ENCODE measurements around the gene GNAO1.

GNAO1 gene

GRCh38 chr16:56332464-56333079 is 141.3 kb downstream of the GNAO1 start:
- H3K18ac ChIP-seq (ENCODE audit: low read length), result peak overlapping the region; percentile 58
- H4K8ac ChIP-seq (ENCODE audit: low read depth, low read length), result no peak overlapping the region
- no peaks in the 10 kb centered on the region for H3K9me3 ChIP-seq (replicated peaks in 1 of 2; ENCODE audit: control insufficient read depth in 2 of 2, insufficient read depth in 1 of 2, low read depth in 1 of 2, low read length in 2 of 2)
- H3K27me3 ChIP-seq (ENCODE audit: control insufficient read depth in 3 of 3, insufficient read depth in 3 of 3, low read depth in 1 of 3, low read length in 3 of 3), result peaks cover 0 to 33% (median 0%) of the 10 kb centered on the region in 3 experiments
- no CpG with 5 or more reads among the region's 16 CpGs for WGBS, 2 donors (ENCODE audit: extremely low coverage in 2 of 2, insufficient read length in 2 of 2, insufficient replicate concordance in 1 of 2)
- H3K79me1 ChIP-seq (ENCODE audit: low read depth, low read length), result no peaks in the 10 kb centered on the region
- H3K36me3 ChIP-seq (replicated peaks in 1 of 2; ENCODE audit: control insufficient read depth in 2 of 2, insufficient read depth in 2 of 2, low read length in 2 of 2), result no peaks in the 10 kb centered on the region
- no peak overlapping the region for H3K4me3 ChIP-seq (ENCODE audit: low read length in 2 of 2)
- H2AK5ac ChIP-seq (ENCODE audit: low read depth, low read length), result peak overlapping the region; percentile 50
- DNase-seq (ENCODE audit: low spot score), result no peak
- peaks cover 0 to 5% of the 10 kb centered on the region in 2 donors for H3K4me1 ChIP-seq (ENCODE audit: control insufficient read depth in 2 of 2, insufficient read depth in 1 of 2, low read depth in 1 of 2, low read length in 2 of 2)
- no peak overlapping the region for H3K9ac ChIP-seq (ENCODE audit: low read depth, low read length, poor library complexity)
- no peak overlapping the region for H4K91ac ChIP-seq (ENCODE audit: low read depth, low read length, poor library complexity)
- no peak overlapping the region for H2BK12ac ChIP-seq (ENCODE audit: low read length)
- peak overlapping the region; percentile 86 for H2AFZ ChIP-seq (ENCODE audit: low read length)
- peak overlapping the region; percentile 74 for H3K14ac ChIP-seq (ENCODE audit: low read length)
- H2BK5ac ChIP-seq (ENCODE audit: low read length), result no peak overlapping the region
- no peak overlapping the region for H2BK120ac ChIP-seq (ENCODE audit: low read depth, low read length)
- H3K27ac ChIP-seq (replicated peaks; ENCODE audit: low read length), result no peak overlapping the region
- no peak overlapping the region for H3K23ac ChIP-seq (ENCODE audit: low read depth, low read length, poor library complexity)
- no peak overlapping the region for H3K4ac ChIP-seq (ENCODE audit: low read length)
- H3K4me2 ChIP-seq (ENCODE audit: insufficient read depth, low read length, poor library complexity, severe bottlenecking), result no peak overlapping the region
- H2BK15ac ChIP-seq (ENCODE audit: low read length), result peak overlapping the region; percentile 6

GRCh38 chr16:56334761-56335160 is 143.5 kb downstream of the GNAO1 start:
- no peak overlapping the region for H2BK120ac ChIP-seq (ENCODE audit: low read depth, low read length)
- H3K27me3 ChIP-seq (ENCODE audit: control insufficient read depth in 3 of 3, insufficient read depth in 3 of 3, low read depth in 1 of 3, low read length in 3 of 3), result peaks cover 0 to 23% (median 0%) of the 10 kb centered on the region in 3 experiments
- no peak overlapping the region for H3K9ac ChIP-seq (ENCODE audit: low read depth, low read length, poor library complexity)
- H3K23ac ChIP-seq (ENCODE audit: low read depth, low read length, poor library complexity), result peak overlapping the region; percentile 85
- no peaks in the 10 kb centered on the region for H3K79me1 ChIP-seq (ENCODE audit: low read depth, low read length)
- no peak overlapping the region for H3K27ac ChIP-seq (replicated peaks; ENCODE audit: low read length)
- no peaks in the 10 kb centered on the region for H3K9me3 ChIP-seq (replicated peaks in 1 of 2; ENCODE audit: control insufficient read depth in 2 of 2, insufficient read depth in 1 of 2, low read depth in 1 of 2, low read length in 2 of 2)
- H4K8ac ChIP-seq (ENCODE audit: low read depth, low read length), result no peak overlapping the region
- no peak overlapping the region for H4K91ac ChIP-seq (ENCODE audit: low read depth, low read length, poor library complexity)
- H3K4ac ChIP-seq (ENCODE audit: low read length), result no peak overlapping the region
- H2BK12ac ChIP-seq (ENCODE audit: low read length), result no peak overlapping the region
- no peak for DNase-seq (ENCODE audit: low spot score)
- H2AK5ac ChIP-seq (ENCODE audit: low read depth, low read length), result no peak overlapping the region
- no peak overlapping the region for H2AFZ ChIP-seq (ENCODE audit: low read length)
- H3K4me2 ChIP-seq (ENCODE audit: insufficient read depth, low read length, poor library complexity, severe bottlenecking), result no peak overlapping the region
- no peak overlapping the region for H2BK15ac ChIP-seq (ENCODE audit: low read length)
- peaks cover 0 to 5% of the 10 kb centered on the region in 2 donors for H3K4me1 ChIP-seq (ENCODE audit: control insufficient read depth in 2 of 2, insufficient read depth in 1 of 2, low read depth in 1 of 2, low read length in 2 of 2)
- peak overlapping the region; percentile 56 for H2BK5ac ChIP-seq (ENCODE audit: low read length)
- no peaks in the 10 kb centered on the region for H3K36me3 ChIP-seq (replicated peaks in 1 of 2; ENCODE audit: control insufficient read depth in 2 of 2, insufficient read depth in 2 of 2, low read length in 2 of 2)
- H3K4me3 ChIP-seq (ENCODE audit: low read length in 2 of 2), result no peak overlapping the region
- peak overlapping the region; percentile 50 for H3K14ac ChIP-seq (ENCODE audit: low read length)
- WGBS, 2 donors (ENCODE audit: extremely low coverage in 2 of 2, insufficient read length in 2 of 2, insufficient replicate concordance in 1 of 2), result no CpG with 5 or more reads among the region's 9 CpGs
- peak overlapping the region; percentile 73 for H3K18ac ChIP-seq (ENCODE audit: low read length)

GRCh38 chr16:56336071-56336688 is 144.9 kb downstream of the GNAO1 start:
- peaks cover 0 to 5% of the 10 kb centered on the region in 2 donors for H3K4me1 ChIP-seq (ENCODE audit: control insufficient read depth in 2 of 2, insufficient read depth in 1 of 2, low read depth in 1 of 2, low read length in 2 of 2)
- peak overlapping the region; percentile 60 for H2AK5ac ChIP-seq (ENCODE audit: low read depth, low read length)
- no peak overlapping the region for H2BK15ac ChIP-seq (ENCODE audit: low read length)
- no peak overlapping the region for H3K23ac ChIP-seq (ENCODE audit: low read depth, low read length, poor library complexity)
- H3K9ac ChIP-seq (ENCODE audit: low read depth, low read length, poor library complexity), result no peak overlapping the region
- no peaks in the 10 kb centered on the region for H3K9me3 ChIP-seq (replicated peaks in 1 of 2; ENCODE audit: control insufficient read depth in 2 of 2, insufficient read depth in 1 of 2, low read depth in 1 of 2, low read length in 2 of 2)
- H2BK120ac ChIP-seq (ENCODE audit: low read depth, low read length), result no peak overlapping the region
- no peaks in the 10 kb centered on the region for H3K79me1 ChIP-seq (ENCODE audit: low read depth, low read length)
- no peak overlapping the region for H2AFZ ChIP-seq (ENCODE audit: low read length)
- no peak overlapping the region for H2BK12ac ChIP-seq (ENCODE audit: low read length)
- no peak overlapping the region for H3K4me2 ChIP-seq (ENCODE audit: insufficient read depth, low read length, poor library complexity, severe bottlenecking)
- no peak overlapping the region for H3K27ac ChIP-seq (replicated peaks; ENCODE audit: low read length)
- no peak overlapping the region for H3K4me3 ChIP-seq (ENCODE audit: low read length in 2 of 2)
- no peak overlapping the region for H2BK5ac ChIP-seq (ENCODE audit: low read length)
- no peak overlapping the region for H4K8ac ChIP-seq (ENCODE audit: low read depth, low read length)
- whole genome bisulfite sequencing, 2 donors (ENCODE audit: extremely low coverage in 2 of 2, insufficient read length in 2 of 2, insufficient replicate concordance in 1 of 2), result no CpG with 5 or more reads among the region's 8 CpGs
- H3K27me3 ChIP-seq (ENCODE audit: control insufficient read depth in 3 of 3, insufficient read depth in 3 of 3, low read depth in 1 of 3, low read length in 3 of 3), result peaks cover 0 to 12% (median 0%) of the 10 kb centered on the region in 3 experiments
- no peak overlapping the region for H3K18ac ChIP-seq (ENCODE audit: low read length)
- no peak overlapping the region for H3K14ac ChIP-seq (ENCODE audit: low read length)
- DNase-seq (ENCODE audit: low spot score), result no peak
- H3K36me3 ChIP-seq (replicated peaks in 1 of 2; ENCODE audit: control insufficient read depth in 2 of 2, insufficient read depth in 2 of 2, low read length in 2 of 2), result no peaks in the 10 kb centered on the region
- no peak overlapping the region for H3K4ac ChIP-seq (ENCODE audit: low read length)
- no peak overlapping the region for H4K91ac ChIP-seq (ENCODE audit: low read depth, low read length, poor library complexity)

GRCh38 chr16:56336711-56337110 is 145.4 kb downstream of the GNAO1 start:
- Histone ChIP-seq H3K18ac (ENCODE audit: low read length) (no peak overlapping the region), H4K8ac (ENCODE audit: low read depth, low read length) (no peak overlapping the region), H3K4me2 (ENCODE audit: insufficient read depth, low read length, poor library complexity, severe bottlenecking) (no peak overlapping the region), H3K23ac (ENCODE audit: low read depth, low read length, poor library complexity) (no peak overlapping the region), H3K9me3 (replicated peaks in 1 of 2; ENCODE audit: control insufficient read depth in 2 of 2, insufficient read depth in 1 of 2, low read depth in 1 of 2, low read length in 2 of 2) (no peaks in the 10 kb centered on the region), H3K36me3 (replicated peaks in 1 of 2; ENCODE audit: control insufficient read depth in 2 of 2, insufficient read depth in 2 of 2, low read length in 2 of 2) (no peaks in the 10 kb centered on the region), H3K79me1 (ENCODE audit: low read depth, low read length) (no peaks in the 10 kb centered on the region), H3K4me3 (ENCODE audit: low read length in 2 of 2) (no peak overlapping the region), H3K14ac (ENCODE audit: low read length) (no peak overlapping the region), H3K9ac (ENCODE audit: low read depth, low read length, poor library complexity) (no peak overlapping the region), H3K27ac (replicated peaks; ENCODE audit: low read length) (no peak overlapping the region), H2BK5ac (ENCODE audit: low read length) (no peak overlapping the region), H2AK5ac (ENCODE audit: low read depth, low read length) (no peak overlapping the region), H2BK15ac (ENCODE audit: low read length) (no peak overlapping the region), H2AFZ (ENCODE audit: low read length) (no peak overlapping the region), H2BK12ac (ENCODE audit: low read length) (no peak overlapping the region), H2BK120ac (ENCODE audit: low read depth, low read length) (no peak overlapping the region), H3K4ac (ENCODE audit: low read length) (no peak overlapping the region), H3K27me3 (ENCODE audit: control insufficient read depth in 3 of 3, insufficient read depth in 3 of 3, low read depth in 1 of 3, low read length in 3 of 3) (peaks cover 0 to 9% (median 0%) of the 10 kb centered on the region in 3 experiments), H3K4me1 (ENCODE audit: control insufficient read depth in 2 of 2, insufficient read depth in 1 of 2, low read depth in 1 of 2, low read length in 2 of 2) (peaks cover 0 to 5% of the 10 kb centered on the region in 2 donors), H4K91ac (ENCODE audit: low read depth, low read length, poor library complexity) (no peak overlapping the region)
- WGBS, 2 donors (ENCODE audit: extremely low coverage in 2 of 2, insufficient read length in 2 of 2, insufficient replicate concordance in 1 of 2), result no CpG with 5 or more reads among the region's 21 CpGs
- no peak for DNase-seq (ENCODE audit: low spot score)
